SH-SY5Y (cell line): ENCODE measurements around the gene POLR2C.

ENCODE experiments used
- GATA2 ChIP-seq: IDR thresholded peaks from 2 replicates; pipeline ENCODE4 v1.6.1; 2011; ENCODE audit warnings: mild to moderate bottlenecking, low read depth, low read length
- GATA3 ChIP-seq: IDR thresholded peaks from 2 replicates; pipeline ENCODE4 v1.6.1; 2011; ENCODE audit warnings: low read depth, mild to moderate bottlenecking, low read length, moderate library complexity

POLR2C gene

DNA sequence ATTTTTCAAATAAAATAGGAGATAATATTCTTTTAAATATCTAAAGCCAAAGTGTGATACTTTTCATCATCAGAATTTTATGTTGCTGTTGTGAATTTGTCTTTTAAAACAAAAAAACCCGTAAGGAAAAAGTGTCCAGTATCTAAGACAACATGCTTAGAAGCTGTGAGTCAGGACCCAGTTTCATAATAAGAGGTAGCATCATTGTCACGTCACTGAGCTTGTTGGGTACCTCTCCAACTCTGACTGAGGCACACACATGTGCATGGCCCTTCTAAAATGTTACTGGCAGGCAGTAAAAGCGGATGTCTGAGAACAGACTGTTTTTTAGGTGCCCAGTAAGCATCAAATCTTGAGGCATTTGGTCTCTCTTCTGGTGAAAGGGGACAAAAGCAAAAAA, 17.8 kb upstream of the POLR2C start:
- TF ChIP-seq GATA2: no peak
- TF ChIP-seq GATA3: no peak

DNA sequence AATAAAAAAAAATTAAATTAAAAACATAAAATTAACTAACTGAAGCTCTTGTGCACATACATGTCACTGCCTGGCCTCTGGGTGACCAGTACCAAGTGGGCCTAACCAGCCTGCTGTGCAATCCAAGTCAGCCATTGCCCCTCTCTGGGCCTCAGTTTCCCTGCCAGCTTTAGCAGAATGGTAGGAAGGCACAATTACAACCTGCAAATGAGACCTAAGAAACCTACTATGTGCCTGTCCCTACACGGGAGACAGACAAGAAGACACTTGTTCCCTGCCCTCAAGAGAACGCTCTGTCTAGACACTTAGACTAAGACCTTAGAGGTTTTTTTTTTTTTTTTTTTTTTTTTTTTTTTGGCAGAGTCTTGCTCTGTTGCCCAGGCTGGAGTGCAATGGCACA, 17.0 kb upstream of the POLR2C start:
- TF ChIP-seq GATA3: no peak
- TF ChIP-seq GATA2: no peak

DNA sequence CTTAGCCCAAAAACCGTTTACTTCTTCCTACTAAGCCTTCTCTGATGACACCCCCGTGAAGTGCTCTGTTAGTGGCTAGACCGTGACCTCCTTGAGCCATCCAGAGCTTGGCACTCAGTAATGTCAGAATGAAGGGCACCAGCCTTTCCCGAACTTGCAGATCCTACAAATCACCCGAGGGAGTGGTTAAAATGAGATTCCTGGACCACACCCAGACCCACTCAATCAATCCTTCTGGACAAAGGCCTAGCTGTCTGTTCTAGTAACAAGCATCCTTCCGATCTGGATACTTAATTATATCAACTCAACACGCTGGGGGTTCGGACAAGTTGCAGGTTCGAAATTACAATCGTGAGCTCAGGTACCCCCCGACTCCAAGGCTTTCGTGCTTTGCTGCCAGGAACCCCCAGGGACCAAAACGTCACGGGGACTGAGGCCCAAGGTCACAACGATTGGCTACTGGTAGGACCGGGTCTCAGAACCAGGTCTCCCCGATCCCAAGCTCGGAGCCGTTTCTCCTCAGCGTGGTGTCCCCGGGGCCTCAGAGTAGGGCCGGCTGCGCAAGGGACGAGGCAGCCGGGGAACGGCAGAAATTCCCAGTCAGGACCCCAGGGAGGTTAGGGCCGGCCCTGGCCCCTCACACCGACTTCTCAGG, 15.8 kb upstream of the POLR2C start:
- TF ChIP-seq GATA2 (no peak), GATA3 (no peak)

DNA sequence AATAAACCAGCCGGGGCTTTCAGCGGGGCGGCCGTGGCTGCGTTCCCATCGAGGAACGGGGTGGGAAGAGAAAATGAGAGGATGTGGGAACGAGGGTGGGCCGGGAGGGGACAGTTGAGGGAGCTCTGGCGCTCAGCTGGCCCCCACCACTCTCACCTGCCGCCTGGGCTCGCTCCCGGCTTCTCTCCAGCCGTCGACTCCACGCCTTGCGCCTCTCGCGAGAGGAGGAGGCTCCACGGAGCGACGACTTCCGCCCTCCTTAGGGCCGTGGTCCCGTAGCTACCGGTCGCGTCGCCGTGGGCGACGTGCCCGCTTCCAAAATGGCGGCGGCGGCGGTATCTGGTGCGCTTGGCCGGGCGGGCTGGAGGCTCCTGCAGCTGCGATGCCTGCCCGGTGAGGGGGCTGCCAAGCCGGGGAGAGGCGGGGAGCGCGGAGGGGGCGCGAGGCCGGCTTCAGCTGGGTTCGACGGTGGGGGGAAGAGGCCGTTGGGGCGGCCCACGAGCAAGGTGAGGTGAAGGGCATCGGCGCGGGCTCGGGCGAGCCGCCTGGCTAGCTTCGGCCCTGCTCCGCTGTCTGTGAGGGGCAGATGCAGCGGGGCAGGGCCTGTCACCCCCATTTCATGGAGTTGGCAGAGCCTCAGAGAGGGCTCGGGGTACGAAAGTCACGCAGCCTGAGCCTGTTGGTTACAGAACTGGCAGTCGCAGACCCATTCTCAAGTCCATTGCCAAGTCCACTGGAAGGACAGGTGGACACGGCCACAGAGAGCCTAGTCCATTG, 15.1 kb upstream of the POLR2C start, which contains the start of the genes CIAPIN1 and COQ9:
TSS of gene CIAPIN1 (minus strand) at position 200 of the 777 bp plus-strand sequence. CDS start 6,457 bp downstream, outside the sequence.
TSS of gene COQ9 (plus strand) at position 294 of the 777 bp plus-strand sequence. CDS start at position 321, 27 bp downstream.
- TF ChIP-seq GATA2 (no peak), GATA3 (no peak)

DNA sequence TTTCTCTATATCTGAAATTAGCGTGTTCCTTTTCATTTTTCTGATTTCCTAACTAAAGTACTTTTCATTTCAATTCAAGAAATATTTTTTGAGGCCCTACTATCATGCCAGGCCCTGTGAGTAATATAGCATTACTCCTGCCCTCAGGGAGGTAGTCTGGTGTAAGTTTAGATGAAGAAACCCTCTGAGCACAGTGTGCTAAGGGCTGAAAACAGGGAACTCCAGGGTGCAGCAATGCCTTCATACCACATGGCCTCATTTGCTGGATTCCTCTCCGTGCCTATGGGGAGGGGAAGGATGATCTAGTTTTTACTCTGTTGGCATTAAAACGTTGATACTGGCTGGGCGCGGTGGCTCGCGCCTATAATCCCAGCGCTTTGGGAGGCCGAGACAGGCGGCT, 10.5 kb upstream of the POLR2C start:
- TF ChIP-seq GATA2: no peak
- no peak for TF ChIP-seq GATA3

DNA sequence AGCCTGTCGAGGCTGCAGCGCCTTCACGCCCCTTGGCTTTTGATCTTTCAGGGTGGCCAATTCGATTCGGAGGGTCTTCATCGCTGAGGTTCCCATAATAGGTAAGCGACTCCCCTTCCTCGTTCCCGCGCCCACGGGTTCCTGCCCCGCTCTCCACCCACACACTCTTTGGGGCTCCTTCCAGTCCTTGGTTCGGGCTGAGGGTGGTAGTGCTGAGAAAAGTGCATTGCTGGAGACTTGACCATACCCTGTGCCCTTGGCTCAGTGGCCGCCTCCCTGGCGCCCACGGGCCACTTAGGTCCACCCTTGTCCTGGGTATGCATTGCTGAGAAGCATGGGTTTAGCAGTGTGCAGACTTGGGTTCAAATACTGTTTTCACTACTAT, 491 bp downstream of the POLR2C start:
- TF ChIP-seq GATA3: no peak
- TF ChIP-seq GATA2: no peak

DNA sequence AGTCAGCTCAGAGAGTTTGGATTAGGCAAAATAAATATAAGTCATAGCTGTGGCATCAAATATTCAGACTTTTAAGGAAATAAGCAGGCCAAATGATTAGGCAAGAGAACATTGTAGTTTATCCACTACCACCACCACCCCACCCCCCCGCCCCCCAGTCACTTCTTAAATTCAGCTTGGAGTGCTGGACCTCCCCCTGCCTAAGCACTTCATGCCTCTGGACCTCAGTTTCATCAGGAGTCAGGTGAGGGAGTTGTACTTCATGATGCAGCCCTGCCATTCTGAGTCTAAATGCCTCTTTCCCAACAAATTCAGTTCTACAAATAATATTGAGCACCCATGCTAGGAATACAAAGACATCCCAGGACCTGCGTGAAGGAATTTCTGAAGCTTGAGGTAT, 2.0 kb downstream of the POLR2C start:
- TF ChIP-seq GATA3: no peak
- no peak for TF ChIP-seq GATA2

DNA sequence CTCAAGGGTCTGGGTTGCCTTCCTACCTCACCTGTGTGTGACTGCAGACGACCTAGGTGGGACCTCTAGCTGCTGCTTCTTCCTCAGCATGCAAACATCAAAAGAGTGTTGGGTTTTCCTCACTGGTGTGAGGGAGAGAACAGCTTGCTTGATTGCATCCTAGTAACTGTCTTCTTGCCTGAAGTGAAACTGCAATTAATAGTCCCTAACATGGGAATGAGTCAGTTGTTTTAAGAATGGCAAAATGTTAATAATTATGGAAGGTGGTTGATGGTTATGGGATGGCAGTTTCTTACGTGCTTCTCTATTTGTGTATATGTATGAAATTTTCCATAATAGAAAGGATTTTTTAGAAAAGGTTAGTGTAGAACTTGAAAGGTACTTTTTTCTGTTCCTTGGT, 5.9 kb downstream of the POLR2C start:
- TF ChIP-seq GATA2: no peak
- TF ChIP-seq GATA3: no peak

DNA sequence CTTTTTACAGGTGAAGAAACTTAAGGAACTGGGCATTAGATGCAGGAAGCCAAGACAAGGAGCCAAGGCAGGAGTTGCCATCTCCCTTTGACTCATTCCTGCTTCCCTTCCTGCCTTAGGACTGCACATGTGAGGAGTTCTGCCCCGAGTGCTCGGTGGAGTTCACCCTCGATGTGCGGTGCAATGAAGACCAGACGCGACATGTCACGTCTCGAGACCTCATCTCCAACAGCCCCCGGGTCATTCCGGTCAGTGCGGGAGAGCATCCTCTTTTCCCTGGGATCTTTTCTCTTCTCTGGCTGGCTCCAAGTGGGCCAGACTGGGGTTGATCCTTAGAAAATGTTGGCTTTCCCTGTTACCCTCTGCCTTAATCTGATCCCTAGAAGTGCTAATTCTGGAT, 6.6 kb downstream of the POLR2C start:
- TF ChIP-seq GATA2 (no peak), GATA3 (no peak)

DNA sequence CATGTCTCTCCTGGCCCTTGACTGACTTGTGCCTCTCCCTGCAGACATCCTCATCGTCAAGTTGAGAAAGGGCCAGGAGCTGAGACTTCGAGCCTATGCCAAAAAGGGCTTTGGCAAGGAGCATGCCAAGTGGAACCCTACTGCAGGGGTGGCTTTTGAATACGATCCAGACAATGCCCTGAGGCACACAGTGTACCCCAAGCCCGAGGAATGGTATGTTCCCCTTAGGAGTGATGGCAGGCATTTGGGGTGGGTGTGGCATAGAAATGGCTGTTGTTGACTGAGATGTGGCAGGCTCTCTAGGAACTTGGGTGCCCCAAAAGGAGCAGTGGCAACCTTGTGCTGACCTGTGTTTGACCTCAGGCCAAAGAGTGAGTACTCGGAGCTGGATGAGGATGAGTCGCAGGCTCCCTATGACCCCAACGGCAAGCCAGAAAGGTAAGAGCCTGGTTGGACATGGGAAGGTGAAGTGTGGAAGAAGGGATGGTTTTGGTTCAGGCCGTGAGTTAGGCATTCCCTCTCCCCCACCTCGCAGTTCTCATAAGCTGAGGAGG, 7.5 kb downstream of the POLR2C start:
- TF ChIP-seq GATA2 (no peak), GATA3 (no peak)

DNA sequence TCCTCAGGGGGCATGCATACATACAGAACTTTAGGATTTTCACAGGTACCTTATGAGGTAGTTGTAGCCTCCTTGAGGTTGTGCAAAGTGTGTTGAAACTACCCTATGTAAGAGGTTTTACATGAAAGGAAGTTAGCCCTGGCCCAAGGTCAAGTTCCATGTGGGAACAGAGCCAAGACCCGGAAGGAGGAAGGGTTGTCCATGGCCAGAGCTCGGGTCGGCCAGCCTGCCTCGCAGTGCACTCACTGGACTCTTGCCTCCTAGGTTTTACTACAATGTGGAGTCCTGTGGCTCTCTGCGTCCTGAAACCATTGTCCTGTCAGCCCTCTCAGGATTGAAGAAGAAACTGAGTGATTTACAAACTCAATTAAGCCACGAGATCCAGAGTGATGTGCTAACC, 8.2 kb downstream of the POLR2C start:
- TF ChIP-seq GATA3 (no peak), GATA2 (no peak)

DNA sequence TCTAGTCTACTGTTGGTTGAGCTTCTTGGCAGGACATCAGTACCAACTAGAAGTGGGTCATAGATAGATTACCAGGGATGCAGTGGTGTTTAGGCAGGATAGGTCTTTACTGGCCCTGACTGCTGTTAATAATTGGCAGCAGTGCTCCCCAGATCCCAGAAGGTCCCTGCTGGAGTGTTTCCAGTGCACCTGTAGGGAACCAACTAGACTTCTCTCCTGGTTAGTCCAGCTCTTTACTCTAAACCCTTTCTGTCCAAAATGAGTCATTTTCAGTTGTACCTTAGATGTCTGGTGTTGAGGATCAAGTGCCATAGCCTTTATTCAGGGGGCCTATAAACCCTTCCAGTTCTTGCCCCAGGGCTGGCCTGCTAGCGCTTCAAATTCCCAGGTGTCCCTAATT, 8.7 kb downstream of the POLR2C start:
- TF ChIP-seq GATA2: no peak
- no peak for TF ChIP-seq GATA3

DNA sequence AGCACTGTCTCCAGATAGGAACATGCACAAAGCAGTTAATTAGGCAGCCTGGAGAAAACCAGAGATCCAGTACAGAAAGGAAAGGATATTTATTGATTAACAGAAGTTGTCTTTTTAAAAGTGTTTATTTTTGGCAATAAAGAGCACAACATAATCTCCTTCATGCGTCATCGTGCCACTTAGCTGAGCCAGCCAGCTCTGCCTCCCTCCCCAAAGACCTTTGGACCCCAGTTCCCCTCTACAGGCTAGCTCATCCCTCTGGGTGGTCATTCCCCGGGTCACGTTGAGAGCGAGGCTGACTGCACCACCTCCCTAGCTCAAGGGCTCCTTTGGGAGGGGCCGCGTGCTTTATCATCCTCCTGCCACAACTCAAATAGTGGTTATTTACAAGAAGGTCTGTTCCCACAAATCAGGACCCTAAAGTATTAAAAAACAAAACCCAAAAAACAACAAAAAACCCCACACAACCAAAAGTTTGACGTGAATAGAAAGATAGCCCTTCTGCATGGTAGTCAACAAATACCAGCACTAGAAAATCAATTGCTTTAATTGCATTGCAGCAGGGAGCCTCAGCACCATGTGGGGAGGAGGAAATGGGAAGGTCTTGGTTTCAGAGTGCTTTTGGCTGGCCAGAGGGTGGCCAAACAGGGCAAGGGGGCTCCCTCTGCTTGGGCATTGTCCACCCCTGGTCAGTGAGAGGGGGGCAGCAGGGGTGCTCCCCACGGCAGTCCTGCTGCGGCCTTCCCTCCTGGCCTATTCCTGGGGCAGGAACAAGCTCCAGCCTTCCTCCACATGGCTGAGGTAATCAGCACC, 9.6 kb downstream of the POLR2C start:
- TF ChIP-seq GATA3 (no peak), GATA2 (no peak)

DNA sequence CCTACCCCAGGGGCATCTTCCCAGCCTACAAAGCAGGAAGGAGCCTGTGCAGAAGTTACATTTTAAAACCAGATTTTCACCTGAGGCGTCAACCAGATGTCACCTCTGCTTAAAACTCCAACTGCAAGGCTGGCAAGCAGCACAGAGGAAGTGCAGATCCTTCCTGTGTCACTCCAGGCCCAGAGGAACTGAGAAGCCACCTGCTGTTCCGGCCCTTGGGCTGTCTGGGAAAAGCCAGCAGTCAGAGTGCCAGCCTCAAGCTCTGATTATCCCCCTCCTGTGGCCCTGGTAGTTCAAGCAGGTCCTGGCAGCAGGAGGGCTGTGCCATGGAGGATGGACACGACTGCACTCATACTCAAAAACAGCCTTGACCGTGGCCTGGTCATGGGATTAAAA, 10.2 kb downstream of the POLR2C start:
- no peak for TF ChIP-seq GATA3
- no peak for TF ChIP-seq GATA2
